ENCODE data around the gene DRAXIN. TPM values are rescaled to one million over a fixed set of nuclear protein-coding genes. Genes with fewer than 3 reads are reported as not detected.
A peak's percentile ranks its signal among the peaks of the same experiment; 100 is the strongest.

Gene DRAXIN
- total RNA-seq, 1 experiment from 2014 or later, result 20.5 TPM

DNA sequence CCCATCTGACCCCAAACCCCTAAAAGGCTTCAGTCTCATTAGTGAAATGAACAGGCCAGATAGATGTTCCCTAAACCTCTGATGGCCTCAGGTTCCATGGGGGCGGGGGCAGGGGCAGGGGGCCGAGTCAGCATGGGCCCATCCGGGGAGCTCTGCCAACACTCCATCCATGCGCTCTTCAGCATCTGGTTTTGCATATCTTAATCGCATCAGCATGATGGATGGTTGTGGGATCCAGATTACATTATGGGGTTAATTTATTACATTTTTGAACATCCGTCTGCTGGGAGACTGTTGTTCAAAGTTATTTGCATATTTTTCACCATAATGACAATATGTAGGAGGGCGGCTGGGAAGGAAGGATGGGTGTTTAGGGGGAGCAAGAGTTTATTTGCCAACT is 7.4 kb upstream of the DRAXIN start:
- H3K4me3 Mint-ChIP-seq, result peak overlapping the region in 1 of 2 experiments; percentile 58; a peak in 1 of 5 replicates
- H4K8ac ChIP-seq (replicated peaks; ENCODE audit: insufficient read length, low read depth, low read length), result no peak overlapping the region
- H3K4me1 Mint-ChIP-seq, result peaks cover 61 to 75% of the 10 kb centered on the region in 2 experiments
- no peak overlapping the region for H3K56ac ChIP-seq (ENCODE audit: insufficient read length, low read depth, low read length)
- no peak overlapping the region for H2AFZ ChIP-seq (ENCODE audit: low read length)
- peaks cover 11 to 32% (median 27%) of the 10 kb centered on the region in 3 experiments; a peak in 6 of 7 replicates for H3K36me3 Mint-ChIP-seq (ENCODE audit: insufficient read depth in 1 of 3, low read depth in 3 of 3)
- no peak overlapping the region for H2BK15ac ChIP-seq (ENCODE audit: low read depth, low read length)
- H3K9me3 ChIP-seq (ENCODE audit: control insufficient read depth, low read depth, low read length), result no peaks in the 10 kb centered on the region
- H3K27me3 ChIP-seq (ENCODE audit: insufficient read depth, low read length), result no peaks in the 10 kb centered on the region
- H2BK5ac ChIP-seq (ENCODE audit: insufficient read length, low read length), result no peak overlapping the region
- H3K4me2 ChIP-seq (ENCODE audit: insufficient read depth, insufficient read length, low read length), result peak overlapping the region; percentile 13
- H4K5ac ChIP-seq (ENCODE audit: insufficient read length, low read depth, low read length), result no peak overlapping the region
- H3K27ac Mint-ChIP-seq, result peak overlapping the region; percentile 77 to 100 (median 94)
- no peak overlapping the region for H4K91ac ChIP-seq (ENCODE audit: insufficient read length, low read depth, low read length)
- H3K23me2 ChIP-seq (ENCODE audit: insufficient read length, low read depth, low read length, poor library complexity, severe bottlenecking), result no peaks in the 10 kb centered on the region
- H2AK5ac ChIP-seq (ENCODE audit: insufficient read length, low read length), result peak overlapping the region; percentile 55
- no peak overlapping the region for H2BK120ac ChIP-seq (ENCODE audit: low read depth, low read length, poor library complexity, severe bottlenecking)
- DNase-seq, result no peak
- no peaks in the 10 kb centered on the region for H3K27me3 Mint-ChIP-seq (ENCODE audit: low read depth)
- no peaks in the 10 kb centered on the region for H3K79me1 ChIP-seq (ENCODE audit: insufficient read depth, low read depth, low read length, poor library complexity, severe bottlenecking)
- no peak overlapping the region for H3K4ac ChIP-seq (ENCODE audit: low read depth, low read length)
- no CpG with 5 or more reads among the region's 7 CpGs for WGBS (ENCODE audit: extremely low coverage, insufficient read length, low lambda C conversion rate)
- H3K23ac ChIP-seq (ENCODE audit: insufficient read length, low read depth, low read length), result no peak overlapping the region
- no peak overlapping the region for H3K14ac ChIP-seq (ENCODE audit: insufficient read depth, low read length)
- no peak overlapping the region for H3K18ac ChIP-seq (ENCODE audit: insufficient read length, low read depth, low read length)
- H3K9me3 Mint-ChIP-seq, result no peaks in the 10 kb centered on the region
- H2BK20ac ChIP-seq (ENCODE audit: low read depth, low read length, poor library complexity, severe bottlenecking), result no peak overlapping the region
- TF ChIP-seq, protein P1, sequence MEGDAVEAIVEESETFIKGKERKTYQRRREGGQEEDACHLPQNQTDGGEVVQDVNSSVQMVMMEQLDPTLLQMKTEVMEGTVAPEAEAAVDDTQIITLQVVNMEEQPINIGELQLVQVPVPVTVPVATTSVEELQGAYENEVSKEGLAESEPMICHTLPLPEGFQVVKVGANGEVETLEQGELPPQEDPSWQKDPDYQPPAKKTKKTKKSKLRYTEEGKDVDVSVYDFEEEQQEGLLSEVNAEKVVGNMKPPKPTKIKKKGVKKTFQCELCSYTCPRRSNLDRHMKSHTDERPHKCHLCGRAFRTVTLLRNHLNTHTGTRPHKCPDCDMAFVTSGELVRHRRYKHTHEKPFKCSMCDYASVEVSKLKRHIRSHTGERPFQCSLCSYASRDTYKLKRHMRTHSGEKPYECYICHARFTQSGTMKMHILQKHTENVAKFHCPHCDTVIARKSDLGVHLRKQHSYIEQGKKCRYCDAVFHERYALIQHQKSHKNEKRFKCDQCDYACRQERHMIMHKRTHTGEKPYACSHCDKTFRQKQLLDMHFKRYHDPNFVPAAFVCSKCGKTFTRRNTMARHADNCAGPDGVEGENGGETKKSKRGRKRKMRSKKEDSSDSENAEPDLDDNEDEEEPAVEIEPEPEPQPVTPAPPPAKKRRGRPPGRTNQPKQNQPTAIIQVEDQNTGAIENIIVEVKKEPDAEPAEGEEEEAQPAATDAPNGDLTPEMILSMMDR (conservative IDR thresholded peaks at IDR 0.05), result no peak
- H3K9ac ChIP-seq (ENCODE audit: extremely low read depth, insufficient read length, low read length), result no peak overlapping the region
- H3K79me2 ChIP-seq (ENCODE audit: insufficient read depth, low read length), result peaks cover 26% of the 10 kb centered on the region; the same call in 1 of the 2 replicates
- H2BK12ac ChIP-seq (ENCODE audit: insufficient read length, low read depth, low read length), result no peak overlapping the region
- H4K20me1 ChIP-seq (ENCODE audit: control insufficient read depth, insufficient read depth, insufficient read length), result no peaks in the 10 kb centered on the region
- no peak overlapping the region for H3T11ph ChIP-seq (ENCODE audit: low read length)
- peaks cover 24% of the 10 kb centered on the region; the same call in 1 of the 2 replicates for H3K4me1 ChIP-seq (ENCODE audit: insufficient read depth, low read length)
- H3K27ac ChIP-seq (ENCODE audit: insufficient read length, low read depth, low read length), result no peak overlapping the region

Measured in H9 (cell line).